ENCODE measurements around the gene STPG3.
A peak's percentile ranks its signal among the peaks of the same experiment; 100 is the strongest.
"Not testable (repeated sequence)": the region's sequence is repeated elsewhere in the genome, so short reads cannot be mapped to it uniquely, and the experiment has no call there.

STPG3 gene

GRCh38 chr9:137247135-137247915, 3.8 kb upstream of the STPG3 start:
- no peak for DNase-seq

- DNase-seq: no peak
Observed at GRCh38 chr9:137247916-137248175, 3.2 kb upstream of the STPG3 start.

- DNase-seq: no peak
Observed at GRCh38 chr9:137250329-137251193, 525 bp upstream of the STPG3 start.

- DNase-seq: no peak
Observed at GRCh38 chr9:137251490-137252268, 593 bp downstream of the STPG3 start.

DNA sequence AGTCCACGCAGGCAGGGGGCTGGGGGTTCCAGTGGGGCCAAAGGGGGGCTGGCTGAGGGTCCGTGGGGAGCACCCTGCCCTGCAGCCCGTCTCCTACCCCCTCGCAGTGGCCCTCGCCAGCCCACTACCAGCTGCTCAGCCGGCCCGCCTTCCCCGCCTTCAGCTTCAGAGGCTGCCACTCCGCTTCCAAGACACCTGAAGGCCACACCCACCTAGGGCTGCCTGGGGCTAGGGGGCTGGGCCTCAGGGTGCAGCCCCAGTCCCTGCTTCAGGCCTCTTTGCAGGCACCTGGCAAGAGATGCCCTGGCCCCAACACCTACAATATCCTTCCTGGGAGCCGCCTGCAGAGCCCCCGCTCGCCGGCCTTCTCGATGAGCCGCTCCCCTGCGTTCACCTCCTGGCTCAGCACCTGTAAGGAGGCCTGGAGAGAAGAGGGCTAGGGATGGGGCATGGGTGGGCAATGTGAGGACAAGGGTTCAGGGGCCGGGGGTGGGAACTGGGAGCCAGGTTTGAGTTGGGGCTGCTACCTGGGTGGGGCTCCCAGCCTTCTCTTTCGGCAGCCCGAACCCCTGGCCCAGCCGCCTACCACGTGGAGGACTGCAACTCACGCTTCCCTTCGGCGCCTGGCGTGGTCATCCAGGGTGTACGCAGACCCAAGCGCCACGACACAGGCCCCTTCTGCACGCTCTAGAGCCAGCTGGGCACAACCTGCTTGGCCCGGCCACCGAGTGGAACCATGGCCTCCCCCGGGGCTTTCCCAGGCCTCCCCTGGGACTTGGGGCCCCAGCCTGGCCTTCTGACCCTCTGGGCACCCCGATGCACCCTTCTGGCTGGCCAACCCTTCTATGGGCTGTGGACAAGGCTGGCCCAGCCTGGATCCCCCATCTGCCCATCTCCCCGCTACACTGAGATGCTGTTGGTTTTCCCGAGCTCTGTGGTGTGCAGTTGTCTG, 1.7 kb downstream of the STPG3 start:
- no peak for DNase-seq

DNA sequence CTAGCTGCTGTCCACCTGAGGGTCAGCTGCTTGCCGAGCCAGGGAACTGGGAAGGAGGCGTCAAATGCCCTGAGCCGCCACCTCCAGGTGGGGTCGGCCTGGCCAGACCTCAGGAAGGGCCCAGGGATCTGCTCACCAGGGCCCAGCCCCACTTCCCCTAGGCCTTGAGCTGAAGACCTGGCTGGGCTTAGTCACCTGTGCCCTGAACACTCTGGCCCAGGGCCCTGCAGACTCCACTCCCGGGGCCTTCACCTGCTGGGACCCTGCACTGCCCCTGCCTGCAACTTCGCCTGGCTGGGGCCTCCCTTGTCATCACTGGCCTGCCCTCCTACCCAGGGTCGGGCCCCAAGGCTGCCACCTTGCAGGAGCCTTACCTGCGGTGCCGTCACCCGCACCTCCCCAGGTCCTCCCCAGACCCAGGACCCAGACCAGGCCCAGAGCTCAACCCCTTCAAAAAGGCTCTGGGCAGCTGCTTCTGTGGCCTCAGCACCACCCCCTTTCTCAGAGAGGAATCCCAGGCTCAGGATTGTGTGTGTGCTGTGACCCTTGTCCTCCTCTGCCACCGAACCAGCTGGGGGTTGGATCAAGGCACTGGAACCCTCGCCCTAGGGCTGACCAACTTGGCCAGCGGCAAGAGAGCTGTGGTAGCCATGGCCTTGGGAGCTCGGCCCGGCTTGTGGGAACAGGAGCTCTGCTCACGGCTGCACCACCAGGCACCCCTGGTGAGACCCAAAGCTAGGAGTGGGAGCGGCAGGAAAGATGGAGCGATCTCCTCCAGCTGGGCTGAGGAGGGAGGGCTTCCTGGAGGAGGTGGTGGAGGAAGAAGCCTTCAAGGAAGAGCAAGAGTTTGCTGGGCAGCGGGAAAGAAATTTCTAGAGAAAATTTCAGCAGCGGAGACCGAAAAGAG, 2.9 kb downstream of the STPG3 start:
- no peak for DNase-seq

- peak; percentile 87 for DNase-seq
Observed at GRCh38 chr9:137254624-137255447, 3.8 kb downstream of the STPG3 start, which contains the start of gene NELFB. TSS of gene NELFB (plus strand) at chr9:137255327.

DNA sequence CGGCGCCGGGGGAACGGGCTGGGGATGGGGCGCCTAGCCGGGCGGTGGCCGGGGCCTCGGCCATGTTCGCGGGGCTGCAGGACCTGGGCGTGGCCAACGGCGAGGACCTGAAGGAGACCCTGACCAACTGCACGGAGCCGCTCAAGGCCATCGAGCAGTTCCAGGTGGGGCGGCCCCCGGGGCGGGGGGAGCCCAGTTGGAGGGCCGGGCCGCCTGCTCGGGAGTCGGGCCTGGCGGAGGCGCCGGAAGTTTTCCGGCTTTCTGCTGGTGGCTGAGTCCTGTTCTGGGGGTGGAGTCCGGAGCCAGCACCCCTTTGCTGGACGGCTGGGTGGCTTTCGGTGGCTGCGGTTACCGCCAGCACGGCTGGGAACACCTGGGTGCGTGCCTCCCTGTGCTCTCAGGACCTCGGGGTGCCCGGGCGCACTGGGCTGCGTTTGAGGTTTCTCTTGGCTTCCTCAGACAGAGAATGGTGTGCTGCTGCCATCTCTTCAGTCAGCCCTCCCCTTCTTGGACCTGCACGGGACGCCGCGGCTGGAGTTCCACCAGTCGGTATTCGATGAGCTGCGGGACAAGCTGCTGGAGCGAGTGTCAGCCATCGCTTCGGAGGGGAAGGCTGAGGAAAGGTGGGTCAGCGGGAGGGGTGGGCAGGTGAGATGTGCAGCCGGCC, 4.5 kb downstream of the STPG3 start:
- DNase-seq: no peak

DNA sequence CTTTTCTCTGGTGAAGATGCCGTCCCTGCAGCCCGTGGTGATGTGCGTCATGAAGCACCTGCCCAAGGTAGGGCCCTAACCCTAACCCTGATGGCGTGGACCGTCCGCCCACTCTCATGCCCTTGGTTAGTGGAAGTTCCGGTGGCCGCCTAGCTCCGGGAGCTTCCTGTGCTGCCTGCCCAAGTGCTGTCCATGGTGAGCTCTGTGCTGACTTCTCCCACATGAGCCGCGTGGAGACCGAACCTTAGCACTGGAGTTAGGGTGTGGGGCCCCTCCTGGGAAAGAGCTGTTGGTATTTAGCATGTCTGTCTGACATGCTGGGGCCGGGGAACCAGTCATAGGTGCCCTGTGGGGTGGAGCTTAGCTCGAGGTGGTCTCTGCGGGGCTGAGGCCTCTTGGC, 5.3 kb downstream of the STPG3 start:
- no peak for DNase-seq

DNA sequence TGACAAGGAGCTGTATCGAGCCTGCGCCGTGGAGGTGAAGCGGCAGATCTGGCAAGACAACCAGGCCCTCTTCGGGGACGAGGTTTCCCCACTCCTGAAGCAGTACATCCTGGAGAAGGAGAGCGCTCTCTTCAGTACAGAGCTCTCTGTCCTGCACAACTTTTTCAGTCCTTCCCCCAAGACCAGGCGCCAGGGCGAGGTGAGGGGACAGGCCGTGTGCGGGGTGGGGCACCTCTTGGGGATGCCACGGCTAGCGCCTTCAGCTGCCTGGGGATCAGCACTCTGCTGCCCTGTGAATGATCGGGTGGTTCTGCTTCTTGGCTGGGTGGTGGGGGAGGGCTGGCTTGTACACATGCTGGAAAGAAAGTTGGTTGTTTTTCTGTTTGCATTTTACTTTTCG, 5.8 kb downstream of the STPG3 start:
- no peak for DNase-seq

- not testable (repeated sequence) for DNase-seq
Observed at GRCh38 chr9:137262173-137262908, 11.3 kb downstream of the STPG3 start.

GRCh38 chr9:137262909-137263285, 11.8 kb downstream of the STPG3 start:
- DNase-seq: no peak

DNA sequence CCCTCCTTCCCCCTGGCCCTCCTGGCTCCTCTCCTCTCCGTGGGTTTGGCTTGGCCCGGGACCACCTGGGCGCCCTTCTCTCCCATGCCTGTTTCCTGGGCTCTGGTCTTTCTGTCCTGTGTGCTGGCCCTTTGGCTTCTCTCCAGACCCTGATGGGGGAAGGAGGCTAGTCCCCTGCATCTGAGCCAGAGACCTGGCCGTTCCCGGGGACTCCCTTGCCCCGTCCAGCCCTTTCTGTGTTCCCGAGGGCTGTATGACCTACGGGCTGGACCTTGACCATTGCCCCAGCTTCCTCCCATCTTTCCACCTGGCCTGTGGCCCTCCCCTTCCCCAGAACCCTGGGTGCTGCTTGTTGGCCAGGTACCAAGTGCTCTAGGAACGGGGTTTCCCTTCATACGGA, 12.4 kb downstream of the STPG3 start:
- DNase-seq: no peak

- no peak for DNase-seq
Observed at GRCh38 chr9:137264067-137264466, 13.0 kb downstream of the STPG3 start.

DNA sequence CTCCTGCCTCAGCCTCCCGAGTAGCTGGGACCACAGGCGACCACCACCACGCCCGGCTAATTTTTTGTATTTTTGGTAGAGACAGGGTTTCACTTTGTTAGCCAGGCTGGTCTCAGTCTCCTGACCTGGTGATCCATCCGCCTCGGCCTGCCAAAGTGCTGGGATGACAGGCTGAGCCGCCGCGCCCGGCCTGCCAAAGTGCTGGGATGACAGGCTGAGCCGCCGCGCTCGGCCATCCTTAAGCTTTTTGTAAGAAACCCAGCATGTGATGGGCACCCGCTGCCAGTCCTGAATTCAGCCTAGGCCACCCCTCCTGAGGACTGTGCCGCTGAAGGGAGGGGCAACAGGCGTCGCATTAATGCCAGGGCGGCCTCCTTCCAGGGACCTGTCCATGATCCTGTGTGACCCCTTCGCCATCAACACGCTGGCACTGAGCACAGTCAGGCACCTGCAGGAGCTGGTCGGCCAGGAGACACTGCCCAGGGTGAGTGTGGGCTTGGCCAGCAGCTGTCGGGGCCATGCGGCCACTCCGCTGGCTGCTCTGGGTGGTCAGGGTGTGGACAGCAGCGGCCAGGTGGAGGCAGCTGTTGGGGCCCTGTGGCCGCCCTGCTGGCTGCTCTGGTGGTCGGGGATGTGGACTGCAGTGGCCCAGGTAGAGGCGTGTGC, 14.5 kb downstream of the STPG3 start:
- DNase-seq: no peak

DNA sequence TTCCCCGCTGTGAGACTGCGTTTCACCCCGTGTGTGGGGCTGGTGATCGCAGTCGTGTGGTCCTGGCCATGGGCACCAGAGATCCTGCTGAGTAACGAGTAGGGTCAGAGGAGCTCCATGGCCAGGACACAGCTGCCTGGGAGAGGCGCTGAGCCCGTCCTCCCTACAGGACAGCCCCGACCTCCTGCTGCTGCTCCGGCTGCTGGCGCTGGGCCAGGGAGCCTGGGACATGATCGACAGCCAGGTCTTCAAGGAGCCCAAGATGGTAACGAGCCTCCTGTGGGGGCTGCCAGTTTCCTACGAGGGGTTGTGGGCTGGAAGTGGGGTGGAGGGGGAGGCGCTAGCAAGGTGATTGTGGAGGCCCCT, 15.1 kb downstream of the STPG3 start:
- DNase-seq: no peak

DNA sequence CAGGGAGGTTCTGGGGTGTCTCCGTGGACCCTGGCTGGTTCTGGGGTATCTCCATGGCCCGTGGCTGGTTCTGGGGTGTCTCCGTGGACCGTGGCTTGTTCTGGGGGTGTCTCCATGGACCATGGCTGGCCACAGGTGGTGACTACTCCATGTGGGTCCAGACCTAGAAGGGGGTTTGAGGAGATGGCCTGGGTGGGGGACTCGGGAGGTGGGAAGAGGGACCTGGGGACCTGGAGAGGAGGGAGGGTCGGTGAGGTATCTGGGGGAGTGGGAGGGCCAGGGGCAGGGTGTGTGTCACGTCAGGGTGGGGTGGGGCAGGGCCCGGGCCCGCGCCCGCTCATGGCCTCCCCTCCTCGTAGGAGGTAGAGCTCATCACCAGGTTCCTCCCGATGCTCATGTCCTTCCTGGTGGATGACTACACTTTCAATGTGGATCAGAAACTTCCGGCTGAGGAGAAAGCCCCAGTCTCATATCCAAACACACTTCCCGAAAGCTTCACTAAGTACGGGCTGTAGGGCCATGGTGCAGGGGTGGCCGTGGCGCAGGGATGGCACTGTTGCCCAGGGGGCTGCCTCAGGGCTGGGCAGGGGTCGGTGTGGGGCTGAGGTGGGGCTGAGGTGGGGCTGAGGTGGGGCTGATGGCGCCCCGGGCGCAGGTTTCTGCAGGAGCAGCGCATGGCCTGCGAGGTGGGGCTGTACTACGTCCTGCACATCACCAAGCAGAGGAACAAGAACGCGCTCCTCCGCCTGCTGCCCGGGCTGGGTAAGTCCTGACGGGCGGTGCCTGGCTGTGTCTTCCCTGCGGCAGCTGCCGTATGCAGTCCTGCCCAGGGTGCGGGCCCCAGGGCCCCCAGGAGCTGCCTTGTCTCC, 15.7 kb downstream of the STPG3 start:
- no peak for DNase-seq

DNA sequence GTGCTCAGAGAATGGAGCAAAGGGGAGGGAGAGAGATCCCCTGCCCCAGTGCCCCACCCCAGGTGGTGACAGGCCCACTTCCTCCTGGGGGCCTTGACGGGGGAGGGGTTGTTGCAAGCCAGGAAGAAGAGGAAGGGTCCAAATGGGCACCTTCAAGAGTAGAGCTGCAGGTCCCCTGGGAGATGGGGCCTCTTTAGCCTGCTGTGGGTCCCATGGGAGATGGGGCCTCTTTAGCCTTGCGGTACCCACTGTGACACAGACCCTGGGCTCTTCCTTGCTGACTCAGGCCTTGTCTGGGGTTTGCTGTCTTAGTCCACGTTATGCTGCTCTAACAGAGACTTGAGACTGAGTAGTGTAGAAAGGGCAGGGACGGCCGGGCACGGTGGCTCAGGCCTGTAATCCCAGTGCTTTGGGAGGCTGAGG, 16.9 kb downstream of the STPG3 start:
- no peak for DNase-seq

All from cortex of kidney (tissue), 1 donor.